Measurements from ENCODE around the gene AGAP6.
"Not testable (repeated sequence)": the region's sequence is repeated elsewhere in the genome, so short reads cannot be mapped to it uniquely, and the experiment has no call there.

AGAP6 gene

GRCh38 chr10:50024716-50025383 is 36.6 kb downstream of the AGAP6 start:
- not testable (repeated sequence) for DNase-seq (ENCODE audit: low read depth, low spot score)

GRCh38 chr10:50025627-50026026 is 37.4 kb downstream of the AGAP6 start:
- no peak for DNase-seq (ENCODE audit: low read depth, low spot score)

GRCh38 chr10:50027195-50027594 is 39.0 kb downstream of the AGAP6 start:
- DNase-seq (ENCODE audit: low read depth, low spot score): no peak

GRCh38 chr10:50033481-50033880 is 45.3 kb downstream of the AGAP6 start:
- no peak for DNase-seq (ENCODE audit: low read depth, low spot score)

GRCh38 chr10:50035337-50035736 is 47.1 kb downstream of the AGAP6 start:
- DNase-seq (ENCODE audit: low read depth, low spot score): not testable (repeated sequence)

- DNase-seq (ENCODE audit: low read depth, low spot score): no peak
These were observed 56.9 kb downstream of the AGAP6 start for GRCh38 chr10:50044941-50045664.

- DNase-seq (ENCODE audit: low read depth, low spot score): not testable (repeated sequence)
These were observed 58.3 kb downstream of the AGAP6 start for GRCh38 chr10:50046457-50046856.

GRCh38 chr10:50047594-50047993 is 59.4 kb downstream of the AGAP6 start:
- not testable (repeated sequence) for DNase-seq (ENCODE audit: low read depth, low spot score)

GRCh38 chr10:50051995-50052660 is 63.9 kb downstream of the AGAP6 start:
- DNase-seq (ENCODE audit: low read depth, low spot score): not testable (repeated sequence)

GRCh38 chr10:50052778-50053376 is 64.7 kb downstream of the AGAP6 start:
- DNase-seq (ENCODE audit: low read depth, low spot score): not testable (repeated sequence)

GRCh38 chr10:50055494-50056292 is 67.5 kb downstream of the AGAP6 start:
- DNase-seq (ENCODE audit: low read depth, low spot score): not testable (repeated sequence)

- not testable (repeated sequence) for DNase-seq (ENCODE audit: low read depth, low spot score)
These were observed 68.4 kb downstream of the AGAP6 start for GRCh38 chr10:50056654-50057053.

- not testable (repeated sequence) for DNase-seq (ENCODE audit: low read depth, low spot score)
These were observed 70.5 kb downstream of the AGAP6 start for GRCh38 chr10:50058727-50059126.

- DNase-seq (ENCODE audit: low read depth, low spot score): not testable (repeated sequence)
These were observed 71.7 kb downstream of the AGAP6 start for GRCh38 chr10:50059946-50060345.
